ENCODE data around the gene JPH4. TPM values are rescaled to one million over a fixed set of nuclear protein-coding genes. Genes with fewer than 3 reads are reported as not detected.
"Not testable (repeated sequence)": the region's sequence is repeated elsewhere in the genome, so short reads cannot be mapped to it uniquely, and the experiment has no call there.

Gene JPH4
- polyA plus RNA-seq, 12 donors, result 0.33 to 13.6 (median 0.63) TPM; not detected in 1

DNA sequence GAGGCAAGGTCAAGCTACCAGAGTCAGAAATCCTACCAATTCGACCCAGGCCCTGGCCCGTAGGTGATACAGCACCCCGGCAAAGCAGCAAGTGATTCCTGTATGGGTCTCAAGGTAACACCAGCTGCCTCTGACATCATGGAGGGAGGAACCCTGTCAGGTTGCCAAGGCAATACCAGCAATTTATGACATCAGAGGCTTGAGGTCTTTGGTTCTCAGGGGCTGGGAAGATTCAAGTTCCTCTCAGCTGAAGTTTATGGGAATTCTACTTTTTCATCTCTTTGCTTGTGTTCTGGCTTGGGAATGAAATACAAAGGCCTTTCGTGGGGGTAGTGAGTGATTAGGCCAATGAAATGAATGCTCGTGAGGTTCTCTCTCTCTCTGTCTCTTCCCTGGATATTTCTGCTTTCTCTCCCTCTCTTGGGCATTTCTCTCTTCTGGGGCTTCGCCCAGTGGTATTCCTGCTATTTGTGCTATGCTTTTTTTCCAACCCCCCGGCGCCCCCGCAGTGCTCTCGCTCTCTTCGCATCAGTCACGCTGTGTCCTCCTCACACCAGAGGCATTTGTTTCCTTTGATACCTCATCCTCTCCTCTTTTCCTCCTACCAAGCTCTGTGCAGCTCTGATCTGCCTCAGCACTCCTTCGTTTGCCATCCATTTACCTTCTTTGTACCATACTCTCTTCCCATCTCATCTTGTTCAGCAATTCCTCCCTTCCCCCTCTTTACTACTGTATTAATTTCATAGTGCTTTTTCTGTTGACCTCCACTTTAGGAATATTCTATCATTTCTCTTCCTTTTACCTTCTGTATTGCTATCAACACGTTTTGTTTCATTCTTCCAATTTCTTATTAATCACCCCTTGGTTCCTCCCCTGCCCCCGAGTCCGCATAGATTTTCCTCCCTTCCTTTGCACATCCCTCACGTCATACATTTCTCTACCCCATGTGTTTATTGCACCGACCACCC is 30.0 kb downstream of the JPH4 start:
- no peak for DNase-seq

GRCh38 chr14:23547924-23548323 is 30.7 kb downstream of the JPH4 start:
- DNase-seq, result no peak

GRCh38 chr14:23546450-23547035 is 32.0 kb downstream of the JPH4 start:
- no peak for DNase-seq

GRCh38 chr14:23545740-23546365 is 32.7 kb downstream of the JPH4 start:
- no peak for DNase-seq

DNA sequence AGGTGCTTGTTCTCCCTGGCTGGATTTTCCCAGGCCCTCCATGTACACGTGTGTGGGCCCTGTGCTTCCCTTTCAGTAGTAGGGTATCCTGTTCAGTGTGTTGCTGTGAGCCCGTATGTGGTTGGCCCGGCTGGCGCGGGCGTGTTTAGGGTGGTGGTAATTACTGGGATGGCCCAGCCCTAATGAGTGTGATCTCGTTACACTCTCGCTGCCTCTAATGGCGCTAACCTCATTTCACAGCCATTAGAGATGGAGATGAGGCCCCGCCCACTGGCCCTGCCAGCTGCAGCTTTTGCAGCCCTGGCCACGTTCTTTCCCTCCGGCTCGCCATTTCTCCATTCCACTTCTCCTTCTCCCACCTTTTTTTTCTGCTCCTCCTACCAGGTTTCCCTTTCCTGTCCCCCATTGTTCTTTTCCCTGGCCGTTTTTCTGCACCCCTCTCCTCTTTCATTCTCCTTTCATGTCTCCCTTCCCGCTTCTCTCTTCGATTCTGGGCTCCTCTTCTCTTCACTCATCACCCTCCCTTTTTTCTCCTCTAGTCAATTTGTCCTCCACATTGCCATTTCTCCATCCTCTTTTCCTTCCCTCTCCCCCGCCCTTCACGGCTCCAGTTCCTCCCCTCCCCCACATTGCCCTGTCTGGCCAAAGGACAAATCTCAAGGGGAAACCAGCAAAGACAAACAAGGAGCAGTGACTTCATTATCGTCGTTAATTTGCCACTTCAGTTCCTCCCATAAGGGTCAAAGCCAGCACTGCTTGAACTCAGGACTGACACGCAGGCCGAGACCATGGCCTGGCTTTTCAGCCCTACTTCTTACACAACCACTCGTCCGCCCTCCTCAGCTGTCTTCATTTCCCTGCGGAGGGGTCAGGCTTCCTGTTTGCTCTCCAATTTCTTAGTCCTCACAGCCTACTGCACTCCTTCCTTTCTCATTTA is 33.8 kb downstream of the JPH4 start:
- no peak for DNase-seq

- no peak for DNase-seq
These were observed 35.2 kb downstream of the JPH4 start for GRCh38 chr14:23543403-23543802.

DNA sequence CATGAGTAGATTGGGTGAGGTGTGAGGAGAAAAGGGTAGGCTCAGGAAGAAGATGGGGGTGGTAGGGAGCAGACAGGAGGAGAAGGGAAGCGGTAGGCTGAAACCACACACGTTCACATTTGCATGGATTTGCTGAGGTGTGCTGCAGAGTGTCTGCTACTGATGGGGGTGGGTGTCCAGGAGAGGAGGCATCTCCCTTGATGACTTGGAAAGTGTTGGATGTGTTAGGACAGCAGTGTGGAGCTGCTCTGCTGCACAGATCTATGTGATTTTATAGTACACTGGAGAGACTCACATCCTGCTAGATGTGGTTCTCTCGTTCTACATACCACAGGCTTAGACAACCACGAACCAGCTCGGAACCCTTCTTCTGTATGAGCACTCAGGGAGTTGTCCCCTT is 36.3 kb downstream of the JPH4 start:
- no peak for DNase-seq

DNA sequence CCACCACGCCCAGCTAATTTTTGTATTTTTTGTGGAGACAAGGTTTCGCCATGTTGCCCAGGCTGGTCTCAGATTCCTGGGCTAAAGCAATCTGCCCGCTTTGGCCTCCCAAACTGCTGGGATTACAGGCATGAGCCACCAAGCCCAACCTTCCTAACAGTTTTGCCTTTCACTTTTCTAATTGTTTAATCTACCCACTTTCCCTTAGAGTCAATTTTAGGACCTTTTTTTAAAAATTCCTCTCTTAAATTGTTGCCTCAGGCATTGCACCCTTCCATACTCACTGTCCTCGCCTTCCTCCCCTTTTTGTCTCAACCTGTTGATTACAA is 38.5 kb downstream of the JPH4 start:
- no peak for DNase-seq

DNA sequence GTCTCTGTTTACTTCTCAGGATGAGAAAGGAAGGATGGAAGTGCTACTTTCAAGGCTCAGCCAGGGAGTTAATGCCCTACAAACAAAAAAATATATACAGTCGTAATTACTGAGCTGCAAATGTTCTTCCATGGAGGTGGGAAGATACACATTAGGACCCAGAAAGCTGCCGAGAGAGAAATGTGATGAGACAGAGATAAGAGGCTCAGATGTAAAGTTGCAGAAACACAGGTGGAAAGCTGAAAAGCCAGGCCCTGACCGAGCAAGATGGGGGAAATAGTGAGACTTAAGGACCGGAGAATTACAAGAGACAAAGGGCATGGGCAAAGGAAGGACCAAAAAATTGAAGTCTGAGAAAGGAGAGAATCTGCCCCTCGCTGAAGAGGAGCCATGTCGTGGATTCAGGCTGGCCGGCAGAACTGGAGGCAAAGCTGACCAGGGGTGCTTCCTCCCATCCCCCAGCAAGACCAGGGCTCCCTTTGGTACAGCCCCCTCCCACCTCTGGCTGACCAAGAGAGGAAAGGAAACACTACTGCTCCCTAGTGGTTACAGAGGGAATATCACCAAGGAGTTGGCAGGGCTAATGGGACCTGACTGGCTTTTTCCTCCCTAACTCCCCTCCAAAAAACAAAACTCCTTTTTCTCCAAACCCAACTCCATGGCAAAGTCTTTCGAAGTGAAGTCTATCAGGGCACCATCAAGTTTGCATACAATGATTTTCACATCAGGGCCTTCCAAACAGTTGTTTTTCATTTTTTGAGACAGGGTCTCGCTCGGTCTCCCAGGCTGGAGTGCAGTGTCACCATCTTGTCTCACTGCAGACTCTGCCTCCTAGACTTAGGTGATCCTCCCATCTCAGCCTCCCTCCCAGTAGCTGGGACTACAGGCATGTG is 39.1 kb downstream of the JPH4 start:
- DNase-seq, result peak; percentile 51

- no peak for DNase-seq
These were observed 39.8 kb downstream of the JPH4 start for GRCh38 chr14:23538785-23539184.

- DNase-seq, result no peak
These were observed 40.4 kb downstream of the JPH4 start for GRCh38 chr14:23538050-23538718.

- DNase-seq, result no peak
These were observed 41.1 kb downstream of the JPH4 start for GRCh38 chr14:23537351-23538049.

DNA sequence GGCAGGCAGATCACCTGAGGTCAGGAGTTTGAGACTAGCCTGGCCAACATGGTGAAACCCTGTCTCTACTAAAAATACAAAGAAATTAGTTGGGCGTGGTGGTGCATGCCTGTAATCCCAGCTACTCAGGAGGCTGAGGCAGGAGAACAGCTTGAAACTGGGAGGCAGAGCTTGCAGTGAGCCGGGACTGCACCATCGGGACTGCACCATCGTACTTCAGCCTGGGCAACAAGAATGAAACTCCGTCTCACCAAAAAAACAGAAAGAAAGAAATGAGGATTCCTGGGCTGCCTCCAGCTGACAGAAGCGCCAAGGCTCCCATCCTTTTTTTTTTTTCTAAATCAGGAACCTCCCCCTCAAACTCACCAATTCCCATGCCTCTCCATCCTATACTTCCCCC is 41.7 kb downstream of the JPH4 start:
- not testable (repeated sequence) for DNase-seq

DNA sequence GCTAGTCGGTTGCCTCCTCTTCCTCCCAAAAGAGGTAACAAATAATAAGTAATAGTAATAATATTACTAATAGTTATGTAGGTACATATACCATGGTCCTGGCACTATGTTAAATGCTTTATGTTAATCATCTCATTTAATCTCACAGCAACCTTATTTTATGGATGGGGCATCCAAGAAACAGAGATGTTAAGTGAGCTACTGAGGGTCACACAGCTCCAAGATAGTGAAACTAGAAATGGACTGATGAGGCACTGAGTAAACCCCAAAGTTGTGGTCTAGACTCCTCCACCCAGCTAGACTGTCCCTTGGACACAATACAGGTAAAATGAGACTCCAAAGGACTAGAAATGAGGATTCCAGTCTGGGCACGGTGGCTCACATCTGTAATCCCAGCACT is 42.1 kb downstream of the JPH4 start:
- DNase-seq, result no peak

- no peak for DNase-seq
These were observed 42.6 kb downstream of the JPH4 start for GRCh38 chr14:23535943-23536342.

- DNase-seq, result no peak
These were observed 44.7 kb downstream of the JPH4 start for GRCh38 chr14:23533652-23534435.

GRCh38 chr14:23532658-23533057 is 45.9 kb downstream of the JPH4 start:
- DNase-seq, result no peak

GRCh38 chr14:23531391-23531790 is 47.2 kb downstream of the JPH4 start:
- DNase-seq, result no peak

Measured in muscle of arm (tissue), 12 donors.